Thyroid gland (tissue), 4 donors: ENCODE measurements around the gene AGBL3.

Experiments
- POLR2A ChIP-seq, 2 donors: fragments of 450-650 bp; IDR thresholded peaks; one replicate each; pipeline ENCODE4 v1.6.1; 2017; ENCODE audit warnings: antibody characterized with exemption in 2 of 2, mild to moderate bottlenecking in 2 of 2, moderate library complexity in 1 of 2
- TF ChIP-seq, protein P1 (sequence below), 6 experiments: fragments of 200-600 bp in 3 of 6; fragments of 450-650 bp in 3 of 6; sonication (generic) in 3 of 6; IDR thresholded peaks; one replicate each; pipeline ENCODE4 v1.5.1; 2016 to 2019; ENCODE audit warnings: antibody characterized with exemption in 6 of 6, mild to moderate bottlenecking in 2 of 6, inconsistent platforms in 1 of 6, moderate library complexity in 1 of 6

DNA sequence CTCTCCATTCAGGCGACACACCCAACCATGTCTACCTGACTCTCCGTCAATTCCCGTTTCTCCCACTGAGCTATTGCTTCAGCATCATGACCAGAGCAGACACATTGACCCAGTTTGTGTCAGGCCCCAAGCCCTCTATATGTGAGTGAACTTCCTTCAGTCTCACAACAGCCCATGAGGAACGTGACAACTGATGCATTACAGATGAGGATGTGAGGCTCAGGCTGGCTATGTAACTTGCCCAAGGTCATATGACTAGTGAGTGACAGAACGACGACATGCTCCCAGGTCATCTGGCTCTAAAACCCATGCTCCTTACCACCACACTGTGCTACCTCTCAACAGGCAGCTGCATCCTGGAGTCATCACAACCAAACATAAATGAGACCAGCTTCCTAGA is 165.2 kb downstream of the AGBL3 start:
- TF ChIP-seq, protein P1, sequence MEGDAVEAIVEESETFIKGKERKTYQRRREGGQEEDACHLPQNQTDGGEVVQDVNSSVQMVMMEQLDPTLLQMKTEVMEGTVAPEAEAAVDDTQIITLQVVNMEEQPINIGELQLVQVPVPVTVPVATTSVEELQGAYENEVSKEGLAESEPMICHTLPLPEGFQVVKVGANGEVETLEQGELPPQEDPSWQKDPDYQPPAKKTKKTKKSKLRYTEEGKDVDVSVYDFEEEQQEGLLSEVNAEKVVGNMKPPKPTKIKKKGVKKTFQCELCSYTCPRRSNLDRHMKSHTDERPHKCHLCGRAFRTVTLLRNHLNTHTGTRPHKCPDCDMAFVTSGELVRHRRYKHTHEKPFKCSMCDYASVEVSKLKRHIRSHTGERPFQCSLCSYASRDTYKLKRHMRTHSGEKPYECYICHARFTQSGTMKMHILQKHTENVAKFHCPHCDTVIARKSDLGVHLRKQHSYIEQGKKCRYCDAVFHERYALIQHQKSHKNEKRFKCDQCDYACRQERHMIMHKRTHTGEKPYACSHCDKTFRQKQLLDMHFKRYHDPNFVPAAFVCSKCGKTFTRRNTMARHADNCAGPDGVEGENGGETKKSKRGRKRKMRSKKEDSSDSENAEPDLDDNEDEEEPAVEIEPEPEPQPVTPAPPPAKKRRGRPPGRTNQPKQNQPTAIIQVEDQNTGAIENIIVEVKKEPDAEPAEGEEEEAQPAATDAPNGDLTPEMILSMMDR (IDR thresholded peaks at IDR 0.05) = no peak
- no peak for TF ChIP-seq POLR2A (IDR thresholded peaks at IDR 0.05)
